AG08396 (cell line): ENCODE results near the gene ZDHHC14.
"Not testable (repeated sequence)": the region's sequence is repeated elsewhere in the genome, so short reads cannot be mapped to it uniquely, and the experiment has no call there.

Experiments used
- DNase-seq: peaks from one replicate; pipeline ENCODE4 v3.0.0; 2012; ENCODE audit warnings: low spot score, mixed read lengths

Gene ZDHHC14

GRCh38 chr6:157381631-157382621, 936 bp downstream of the ZDHHC14 start:
- DNase-seq: peak; percentile 75

DNA sequence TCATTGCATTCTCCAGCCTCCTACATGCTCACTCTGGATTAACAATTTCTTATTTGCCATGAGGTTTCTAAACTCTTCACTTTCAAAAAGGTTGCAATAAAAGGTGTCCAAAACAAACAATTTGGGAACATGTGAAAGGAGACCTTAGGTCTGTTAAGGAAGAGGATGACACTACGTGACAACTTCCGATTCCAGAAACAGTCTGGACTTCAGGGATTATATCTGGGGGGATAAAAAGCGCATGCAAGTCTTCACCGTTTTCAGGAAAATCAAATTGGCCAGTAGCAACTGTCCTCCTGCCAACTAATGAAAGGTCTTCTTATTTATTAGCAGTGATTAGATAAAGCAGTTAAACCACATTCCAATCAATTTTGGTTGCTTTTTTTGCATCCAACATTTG, 1.8 kb downstream of the ZDHHC14 start:
- no peak for DNase-seq

DNA sequence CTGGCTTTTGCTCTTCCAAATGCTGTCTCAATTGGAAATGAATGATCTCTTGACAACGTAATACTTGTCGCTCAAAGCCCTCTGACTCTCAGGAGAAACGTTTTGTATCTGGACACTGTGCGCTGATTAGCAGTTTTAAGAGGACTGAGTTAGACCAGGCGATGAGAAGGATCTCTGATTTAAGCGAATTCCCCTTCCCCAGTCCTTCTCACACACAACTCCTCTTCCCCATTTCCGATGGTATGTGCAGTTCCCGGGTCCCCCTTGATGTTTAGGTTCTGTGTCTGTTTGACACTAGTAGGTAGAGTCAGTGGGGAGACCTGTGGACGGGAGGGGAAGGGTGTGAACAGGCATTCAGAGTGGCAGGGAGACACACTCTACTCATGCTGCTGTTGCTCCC, 2.5 kb downstream of the ZDHHC14 start:
- DNase-seq: no peak

DNA sequence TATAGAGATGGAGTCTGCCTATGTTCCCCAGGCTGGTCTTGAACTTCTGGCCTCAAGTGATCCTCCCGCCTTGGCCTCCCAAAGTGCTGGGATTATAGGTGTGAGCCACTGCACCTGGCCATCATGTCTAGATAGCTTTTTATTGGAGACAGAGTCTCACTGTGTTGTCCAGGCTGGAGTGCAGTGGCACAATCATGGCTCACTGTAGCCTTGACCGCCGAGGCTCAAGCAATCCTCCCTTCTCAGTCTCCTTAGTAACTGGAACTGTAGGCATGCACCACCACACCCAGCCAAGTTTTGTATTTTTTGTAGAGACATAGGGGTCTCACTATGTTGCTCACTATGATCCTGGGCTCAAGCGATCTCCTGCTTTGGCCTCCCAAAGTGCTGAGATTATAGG, 4.0 kb downstream of the ZDHHC14 start:
- DNase-seq: not testable (repeated sequence)

DNA sequence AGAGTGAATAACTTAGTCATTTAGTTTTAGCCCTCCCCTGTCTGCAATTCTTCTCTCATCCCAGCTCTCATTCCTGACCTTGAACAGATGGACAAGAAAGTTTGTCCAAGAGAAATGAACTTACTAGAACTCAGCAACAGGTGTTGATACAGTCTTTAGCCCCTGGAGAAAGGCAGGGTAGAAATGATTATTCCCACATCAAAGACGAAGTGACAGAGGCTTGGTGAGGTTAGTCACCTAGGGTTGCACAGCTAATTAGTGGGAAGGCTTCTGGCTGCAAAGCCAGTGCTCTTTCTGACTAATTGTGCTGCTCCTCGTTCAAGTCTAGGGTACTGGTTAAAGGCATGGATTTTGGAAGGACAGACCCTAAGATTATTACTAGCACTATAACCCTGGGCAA, 4.5 kb downstream of the ZDHHC14 start:
- no peak for DNase-seq

GRCh38 chr6:157386023-157386422, 5.0 kb downstream of the ZDHHC14 start:
- DNase-seq: no peak

DNA sequence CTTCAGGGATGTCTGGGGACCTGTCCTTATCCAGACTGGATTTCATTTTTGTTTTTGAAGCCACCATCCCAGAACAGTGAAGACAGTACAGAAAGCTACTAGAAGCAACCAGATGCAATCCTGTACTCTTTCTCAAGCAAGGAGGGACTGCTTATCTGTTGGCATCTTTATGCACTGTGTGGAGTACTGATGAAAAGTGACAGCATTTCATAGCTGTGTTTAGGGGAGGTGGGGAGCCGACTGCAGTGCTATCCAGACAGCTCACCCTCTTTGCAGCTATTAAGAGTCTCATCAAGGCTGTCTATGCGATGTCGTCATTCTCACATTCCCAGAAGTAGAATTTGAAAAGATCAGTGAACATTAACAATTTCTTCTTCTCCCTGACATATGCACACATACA, 5.5 kb downstream of the ZDHHC14 start:
- DNase-seq: no peak

GRCh38 chr6:157388924-157389323, 7.9 kb downstream of the ZDHHC14 start:
- DNase-seq: no peak

- DNase-seq: no peak
Observed at GRCh38 chr6:157390273-157391060, 9.5 kb downstream of the ZDHHC14 start.

DNA sequence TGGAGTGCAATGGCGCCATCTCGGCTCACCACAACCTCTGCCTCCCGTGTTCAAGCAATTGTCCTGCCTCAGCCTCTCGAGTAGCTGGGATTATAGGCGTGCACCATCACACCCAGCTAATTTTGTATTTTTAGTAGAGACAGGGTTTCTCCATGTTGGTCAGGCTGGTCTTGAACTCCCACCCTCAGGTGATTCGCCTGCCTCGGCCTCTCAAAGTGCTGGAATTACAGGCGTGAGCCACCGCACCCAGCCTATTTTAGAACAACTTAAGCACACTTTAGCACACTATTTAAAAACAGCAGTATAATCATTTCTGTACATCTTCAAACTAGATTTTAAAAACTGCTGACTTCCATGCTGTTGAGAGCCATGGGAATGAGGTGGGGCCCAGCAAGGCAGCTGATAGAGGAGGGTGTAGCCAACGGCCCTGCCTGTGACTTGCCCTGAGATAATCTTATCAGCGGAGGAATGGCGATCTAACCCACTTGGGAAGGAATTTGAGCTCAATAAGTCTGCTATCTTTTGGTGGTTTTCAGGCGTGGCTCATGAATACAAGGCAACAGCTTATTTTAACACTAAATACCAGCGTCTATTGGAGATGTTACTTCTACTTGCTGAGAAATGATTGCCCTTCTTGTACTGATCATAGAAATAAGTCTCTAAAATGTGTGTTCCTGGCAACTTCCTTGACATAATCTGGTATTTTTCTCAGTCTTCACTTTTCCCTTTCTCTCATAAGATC, 12.1 kb downstream of the ZDHHC14 start:
- DNase-seq: no peak

DNA sequence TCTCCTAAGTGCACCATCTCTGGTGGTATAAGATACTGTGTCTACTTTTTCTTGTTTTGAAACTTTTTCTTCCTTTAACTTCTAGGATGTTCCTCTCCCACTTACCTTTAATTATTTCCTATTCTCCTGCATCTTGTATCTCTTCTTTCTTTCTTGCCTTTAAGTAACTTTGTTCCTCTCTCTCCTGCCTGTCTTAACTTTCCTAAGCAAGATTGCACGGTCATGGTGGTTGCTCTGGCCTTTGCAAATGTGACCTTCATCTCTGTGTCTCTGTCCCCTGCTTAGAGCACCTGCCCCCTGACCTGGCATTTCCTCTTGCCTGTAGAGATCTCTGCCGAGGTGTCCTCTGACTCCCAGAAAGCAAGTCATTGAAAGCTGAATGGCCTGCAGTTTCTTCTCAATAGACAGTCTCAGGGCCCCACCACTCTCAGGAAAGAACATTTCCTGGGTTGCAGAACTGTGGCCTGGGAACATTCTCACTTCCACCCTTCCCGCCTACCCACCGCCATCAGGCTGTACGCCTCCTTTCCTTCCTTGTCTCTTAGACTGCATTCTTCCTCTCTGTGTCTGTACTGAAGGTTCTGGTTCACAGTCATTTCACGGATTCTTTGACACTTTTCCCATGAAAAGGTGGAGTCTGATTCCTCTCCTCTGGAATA, 12.8 kb downstream of the ZDHHC14 start:
- no peak for DNase-seq

GRCh38 chr6:157395199-157395598, 14.2 kb downstream of the ZDHHC14 start:
- DNase-seq: not testable (repeated sequence)

- DNase-seq: no peak
Observed at GRCh38 chr6:157396026-157396425, 15.0 kb downstream of the ZDHHC14 start.

DNA sequence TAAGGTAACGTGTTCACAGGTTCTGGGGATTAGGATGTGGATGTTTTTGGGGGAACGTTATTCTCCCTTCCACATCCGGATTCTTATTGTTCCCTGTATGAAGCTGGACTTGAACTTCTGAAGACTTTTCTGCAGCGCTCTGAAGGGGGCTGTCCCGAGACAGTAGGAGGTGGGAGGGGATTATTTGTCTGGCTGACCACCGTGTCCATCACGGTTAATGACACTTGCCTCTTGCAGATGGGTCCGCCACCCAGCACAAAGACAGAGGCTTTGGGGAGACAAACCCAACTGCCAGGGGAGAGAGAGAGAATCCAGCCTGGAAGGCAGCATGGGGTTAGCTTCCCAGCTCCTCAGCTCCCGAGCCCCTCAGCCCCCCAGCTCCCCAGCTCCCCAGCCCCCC, 16.7 kb downstream of the ZDHHC14 start:
- no peak for DNase-seq

GRCh38 chr6:157398151-157398550, 17.2 kb downstream of the ZDHHC14 start:
- DNase-seq: no peak

DNA sequence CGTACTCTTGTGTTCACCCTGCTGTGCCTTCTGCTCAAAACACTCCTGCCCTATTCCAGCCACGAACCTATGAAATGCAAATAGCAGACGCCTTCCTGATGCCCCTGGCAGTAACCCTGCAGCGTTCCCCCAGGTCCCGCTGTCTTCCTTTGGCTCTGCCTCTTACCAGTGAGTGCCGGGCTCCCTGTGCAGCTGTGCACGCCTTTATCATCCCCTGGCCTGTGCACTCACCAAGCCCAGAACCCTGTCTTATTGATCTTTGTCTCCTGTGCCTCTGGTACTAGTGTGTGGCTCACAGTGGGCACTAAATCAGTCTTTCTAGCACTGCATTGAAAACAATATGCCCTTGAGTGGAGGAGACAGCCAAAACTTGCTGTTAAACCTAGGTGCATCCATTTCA, 19.7 kb downstream of the ZDHHC14 start:
- DNase-seq: no peak

DNA sequence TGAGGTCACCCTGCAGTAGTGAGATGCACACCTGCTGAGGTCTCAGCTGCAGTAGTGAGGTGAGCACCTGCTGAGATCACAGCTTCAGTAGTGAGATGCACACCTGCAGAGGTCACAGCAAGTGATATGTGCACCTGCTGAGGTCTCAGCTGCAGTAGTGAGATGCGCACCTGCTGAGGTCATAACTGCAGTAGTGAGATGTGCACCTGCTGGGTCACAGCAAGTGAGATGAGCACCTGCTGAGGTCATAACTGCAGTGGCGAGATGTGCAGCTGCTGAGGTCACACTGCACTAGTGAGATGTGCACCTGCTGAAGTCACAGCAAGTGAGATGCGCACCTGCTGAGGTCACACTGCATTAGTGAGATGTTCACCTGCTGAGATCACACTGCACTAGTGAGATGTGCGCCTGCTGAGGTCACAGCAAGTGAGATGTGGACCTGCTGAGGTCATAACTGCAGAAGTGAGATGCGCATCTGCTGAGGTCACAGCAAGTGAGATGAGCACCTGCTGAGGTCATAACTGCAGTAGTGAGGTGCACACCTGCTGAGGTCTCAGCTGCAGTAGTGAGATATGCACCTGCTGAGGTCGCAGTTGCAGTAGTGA, 20.8 kb downstream of the ZDHHC14 start:
- no peak for DNase-seq

GRCh38 chr6:157402996-157403685, 22.2 kb downstream of the ZDHHC14 start:
- no peak for DNase-seq

DNA sequence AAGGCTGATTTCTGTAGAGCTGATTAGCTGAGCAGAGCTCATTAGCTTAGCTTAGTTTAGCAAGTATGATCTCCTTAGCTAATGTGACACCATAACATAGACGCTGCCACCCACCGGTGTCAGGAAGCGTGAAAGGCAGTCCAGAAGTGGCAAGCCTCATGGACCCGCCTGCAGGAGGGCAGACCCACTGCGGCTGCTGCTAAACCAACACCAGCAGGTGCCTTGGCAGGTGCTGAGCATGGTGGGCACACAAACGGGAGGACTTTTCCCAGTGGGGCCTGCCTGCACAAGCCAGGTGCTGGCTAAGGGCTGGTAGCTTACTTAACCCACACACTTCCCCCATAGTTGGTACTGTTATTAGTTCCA, 22.7 kb downstream of the ZDHHC14 start:
- no peak for DNase-seq

- DNase-seq: no peak
Observed at GRCh38 chr6:157405986-157406385, 25.0 kb downstream of the ZDHHC14 start.

GRCh38 chr6:157406661-157407060, 25.7 kb downstream of the ZDHHC14 start:
- DNase-seq: no peak
